IMR-90 (cell line): ENCODE measurements around the gene NEDD4L.

Experiments used
- BHLHE40 ChIP-seq: fragments of 150-350 bp; IDR thresholded peaks from 2 replicates; pipeline ENCODE4 v1.6.1; 2016; ENCODE audit warnings: mild to moderate bottlenecking, low read depth, low read length
- CEBPB ChIP-seq: IDR thresholded peaks from 2 replicates; pipeline ENCODE4 v1.6.1; 2012; ENCODE audit warnings: low read depth, low read length, improper control_type of control experiment
- MAZ ChIP-seq: IDR thresholded peaks from 2 replicates; pipeline ENCODE4 v1.6.1; 2012; ENCODE audit warnings: low read depth, mild to moderate bottlenecking, low read length, improper control_type of control experiment, moderate library complexity, borderline replicate concordance
- POLR2A ChIP-seq: IDR thresholded peaks from 2 replicates; pipeline ENCODE4 v1.6.1; 2012; ENCODE audit warnings: mild to moderate bottlenecking, low read depth, low read length
- RAD21 ChIP-seq: IDR thresholded peaks from 2 replicates; pipeline ENCODE4 v1.6.1; 2012; ENCODE audit warnings: low read length, improper control_type of control experiment
- RCOR1 ChIP-seq: IDR thresholded peaks from 2 replicates; pipeline ENCODE4 v1.6.1; 2012; ENCODE audit warnings: mild to moderate bottlenecking, low read length, improper control_type of control experiment; ENCODE audit not compliant: insufficient replicate concordance
- TF ChIP-seq, protein P1 (sequence below): conservative IDR thresholded peaks from 2 replicates; pipeline ENCODE4 v1.5.1; 2012; ENCODE audit warnings: mild to moderate bottlenecking, low read depth, low read length, improper control_type of control experiment

DNA sequence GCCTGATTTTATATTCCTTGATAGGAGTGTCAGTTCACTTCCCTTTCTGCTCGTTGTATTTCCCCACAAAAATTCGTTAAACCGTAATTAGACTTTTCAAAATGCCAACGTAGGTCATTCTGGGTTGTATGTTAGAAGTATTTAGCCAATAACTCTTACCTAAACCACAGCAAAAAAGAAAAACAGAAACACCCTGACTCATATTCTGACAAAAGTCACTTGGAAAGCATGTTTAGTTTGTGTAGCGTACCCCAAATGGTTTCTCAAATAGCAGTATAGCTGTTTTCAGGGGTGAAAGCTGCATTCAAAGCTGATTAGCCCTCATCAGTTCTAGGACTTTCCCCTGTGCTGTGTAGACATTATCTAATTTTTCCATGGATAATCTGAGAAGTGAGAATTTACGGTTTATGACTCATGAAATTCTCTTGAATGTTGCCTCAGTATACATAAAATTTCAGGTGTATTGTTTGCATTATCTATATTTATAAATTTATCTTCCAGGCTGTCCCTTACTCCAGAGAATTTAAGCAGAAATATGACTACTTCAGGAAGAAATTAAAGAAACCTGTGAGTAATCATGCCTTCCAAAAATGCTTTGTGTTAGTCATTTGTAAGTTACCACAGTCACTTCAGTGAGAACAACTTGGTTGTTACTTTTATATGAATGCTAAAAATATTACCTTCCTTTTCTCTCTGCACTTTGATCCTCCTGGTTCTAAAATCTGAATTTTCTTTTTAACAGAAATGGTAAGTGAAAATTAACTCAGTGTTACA is 319.9 kb downstream of the NEDD4L start:
- TF ChIP-seq, protein P1, sequence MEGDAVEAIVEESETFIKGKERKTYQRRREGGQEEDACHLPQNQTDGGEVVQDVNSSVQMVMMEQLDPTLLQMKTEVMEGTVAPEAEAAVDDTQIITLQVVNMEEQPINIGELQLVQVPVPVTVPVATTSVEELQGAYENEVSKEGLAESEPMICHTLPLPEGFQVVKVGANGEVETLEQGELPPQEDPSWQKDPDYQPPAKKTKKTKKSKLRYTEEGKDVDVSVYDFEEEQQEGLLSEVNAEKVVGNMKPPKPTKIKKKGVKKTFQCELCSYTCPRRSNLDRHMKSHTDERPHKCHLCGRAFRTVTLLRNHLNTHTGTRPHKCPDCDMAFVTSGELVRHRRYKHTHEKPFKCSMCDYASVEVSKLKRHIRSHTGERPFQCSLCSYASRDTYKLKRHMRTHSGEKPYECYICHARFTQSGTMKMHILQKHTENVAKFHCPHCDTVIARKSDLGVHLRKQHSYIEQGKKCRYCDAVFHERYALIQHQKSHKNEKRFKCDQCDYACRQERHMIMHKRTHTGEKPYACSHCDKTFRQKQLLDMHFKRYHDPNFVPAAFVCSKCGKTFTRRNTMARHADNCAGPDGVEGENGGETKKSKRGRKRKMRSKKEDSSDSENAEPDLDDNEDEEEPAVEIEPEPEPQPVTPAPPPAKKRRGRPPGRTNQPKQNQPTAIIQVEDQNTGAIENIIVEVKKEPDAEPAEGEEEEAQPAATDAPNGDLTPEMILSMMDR = no peak
- TF ChIP-seq POLR2A (no peak), RAD21 (no peak), RCOR1 (no peak), BHLHE40 (no peak), MAZ (no peak), CEBPB (no peak)
